GM12878 (cell line): ENCODE measurements around the gene SGMS1. TPM values are rescaled to one million over a fixed set of nuclear protein-coding genes. Genes with fewer than 3 reads are reported as not detected.

Experiments used
- ASH2L ChIP-seq: fragments of 300-600, 200-600 bp; sonication (generic); IDR thresholded peaks from 2 replicates; pipeline ENCODE4 v1.6.1; 2017; ENCODE audit warnings: low read depth, mild to moderate bottlenecking, borderline replicate concordance
- BACH1 ChIP-seq: fragments of 450-650 bp; IDR thresholded peaks from 2 replicates; pipeline ENCODE4 v1.6.1; 2017; ENCODE audit warnings: mild to moderate bottlenecking, borderline replicate concordance
- BCL11A ChIP-seq: IDR thresholded peaks from 2 replicates; pipeline ENCODE4 v1.6.1; 2011; ENCODE audit warnings: low read depth, low read length
- CEBPB ChIP-seq, 2 experiments: fragments of 150-350 bp in 1 of 2; IDR thresholded peaks; 2 replicates each; pipeline ENCODE4 v1.6.1; 2012 to 2014; ENCODE audit warnings: low read depth in 2 of 2, low read length in 2 of 2, borderline replicate concordance in 1 of 2, inconsistent platforms in 1 of 2
- DPF2 ChIP-seq: fragments of 450-650 bp; IDR thresholded peaks from 2 replicates; pipeline ENCODE4 v1.6.1; 2017; ENCODE audit warnings: mild to moderate bottlenecking
- E2F8 ChIP-seq: fragments of 450-650 bp; IDR thresholded peaks from 2 replicates; pipeline ENCODE4 v1.6.1; 2018; ENCODE audit warnings: mild to moderate bottlenecking, low read depth, moderate library complexity; ENCODE audit not compliant: partially characterized antibody
- FOXM1 ChIP-seq: IDR thresholded peaks from 2 replicates; pipeline ENCODE4 v1.6.1; 2012; ENCODE audit warnings: low read depth, mild to moderate bottlenecking, inconsistent platforms, low read length, moderate library complexity
- HDAC6 ChIP-seq: fragments of 200-600 bp; sonication (generic); IDR thresholded peaks from one replicate; pipeline ENCODE4 v1.8.0; 2017; ENCODE audit warnings: antibody characterized with exemption; ENCODE audit not compliant: unreplicated experiment
- HSF1 ChIP-seq: fragments of 150-350 bp; IDR thresholded peaks from 2 replicates; pipeline ENCODE4 v1.6.1; 2014; ENCODE audit warnings: mild to moderate bottlenecking, low read depth, low read length
- MTA3 ChIP-seq: IDR thresholded peaks from 2 replicates; pipeline ENCODE4 v1.6.1; 2012; ENCODE audit warnings: low read length, inconsistent platforms, borderline replicate concordance
- MYB ChIP-seq: fragments of 150-350 bp; IDR thresholded peaks from 2 replicates; pipeline ENCODE4 v1.6.1; 2014; ENCODE audit warnings: mild to moderate bottlenecking, low read depth, low read length, borderline replicate concordance
- NKRF ChIP-seq: fragments of 450-650 bp; conservative IDR thresholded peaks from 2 replicates; pipeline ENCODE4 v1.6.1; 2017; ENCODE audit warnings: mild to moderate bottlenecking, moderate library complexity
- PAX8 ChIP-seq: fragments of 450-650 bp; IDR thresholded peaks from 2 replicates; pipeline ENCODE4 v1.6.1; 2017; ENCODE audit warnings: mild to moderate bottlenecking, moderate library complexity
- PKNOX1 ChIP-seq: fragments of 450-650 bp; IDR thresholded peaks from 2 replicates; pipeline ENCODE4 v1.6.1; 2016; ENCODE audit warnings: mild to moderate bottlenecking
- SP1 ChIP-seq: IDR thresholded peaks from one replicate; pipeline ENCODE4 v1.6.1; 2011; ENCODE audit warnings: low read depth, low read length
- STAT1 ChIP-seq: fragments of 450-650 bp; conservative IDR thresholded peaks from 2 replicates; pipeline ENCODE4 v1.6.1; 2014; ENCODE audit warnings: antibody characterized with exemption, mild to moderate bottlenecking
- SUZ12 ChIP-seq: fragments of 200-600 bp; sonication (generic); IDR thresholded peaks from one replicate; pipeline ENCODE4 v1.6.1; 2018; ENCODE audit warnings: antibody characterized with exemption, mild to moderate bottlenecking; ENCODE audit not compliant: unreplicated experiment
- TCF3 ChIP-seq: IDR thresholded peaks from 2 replicates; pipeline ENCODE4 v1.6.1; 2012; ENCODE audit warnings: low read depth, mild to moderate bottlenecking, low read length, borderline replicate concordance; ENCODE audit not compliant: insufficient read depth
- ZBED1 ChIP-seq: IDR thresholded peaks from 2 replicates; pipeline ENCODE4 v1.6.1; 2016; ENCODE audit warnings: borderline replicate concordance
- ZBTB4 ChIP-seq: fragments of 450-650 bp; formaldehyde crosslinking; IDR thresholded peaks from 2 replicates; pipeline ENCODE4 v1.4.0; 2022; ENCODE audit warnings: mild to moderate bottlenecking, moderate library complexity
- ZNF274 ChIP-seq: IDR thresholded peaks from one replicate; pipeline ENCODE4 v1.8.0; 2011; ENCODE audit not compliant: insufficient read length, insufficient read depth
- polyA plus RNA-seq, 11 experiments: library from polyadenylated mRNA; depleted of rRNA in 4 of 11; unstranded in 6 of 11; stranded (reverse) in 5 of 11; fragments of >200 nt; fragmentation: Nextera tagmentation in 4 of 11; fragmentation: Illumina TruSeq in 1 of 11; extraction: Ambion mirVana in 4 of 11; extraction: Trizol in 1 of 11; gene quantifications; 1 replicate in 1 of 11; 2 replicates in 10 of 11; pipeline versions ENCODE4 v1.2.1 to v1.2.3, GENCODE V29; 2011 to 2016; ENCODE audit warnings: inconsistent platforms in 2 of 11, missing spikeins in 2 of 11, low read depth in 1 of 11
- total RNA-seq, 4 experiments: library from RNA; depleted of rRNA in 3 of 4; stranded (reverse); fragments of >200 nt in 3 of 4; fragmentation: Illumina TruSeq in 1 of 4; extraction: Trizol in 1 of 4; gene quantifications; 2 replicates each; pipeline versions ENCODE4 v1.2.1 to v1.2.3, GENCODE V29; 2013 to 2021

Gene SGMS1
- total and polyA plus RNA-seq, 10 of the 15 experiments (the other 5 are each of a cell fraction or from before 2014, with no cell fraction given) = 1.4 to 14.5 (median 4.9) TPM

DNA sequence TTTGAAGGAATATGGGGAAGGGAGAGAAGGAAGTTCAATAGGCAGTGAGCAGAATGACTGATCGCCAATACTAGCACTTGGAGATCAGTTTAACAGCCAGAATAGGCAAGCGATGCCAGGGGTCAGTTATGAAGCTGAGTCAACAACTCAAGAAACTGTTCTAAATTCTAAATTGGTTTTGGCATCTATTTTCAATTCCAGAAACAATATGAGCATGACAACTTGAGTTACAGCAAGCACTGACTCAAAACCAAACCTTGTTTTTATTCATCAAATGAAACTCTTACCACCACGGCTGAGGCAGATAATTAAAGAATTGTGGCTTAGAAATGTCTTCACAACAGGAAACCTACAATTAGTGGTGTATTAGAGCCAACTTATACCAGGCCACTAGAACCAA, 192.0 kb downstream of the SGMS1 start (continued):
- TF ChIP-seq E2F8 (no peak), ASH2L (no peak), ZBTB4 (CRISPR knock-in tag) (no peak), SUZ12 (no peak), SP1 (peak; percentile 55), HSF1 (no peak), TCF3 (peak; percentile 83; the same call in 1 of the 2 replicates), PKNOX1 (peak; percentile 85), PAX8 (no peak), FOXM1 (peak; percentile 100), BACH1 (peak; percentile 98), HDAC6 (no peak), ZBED1 (peak; percentile 99), DPF2 (peak; percentile 100), BCL11A (peak; percentile 100), MYB (0 out of 2 replicates have a peak, but pooled peaks have one; percentile 63), ZNF274 (no peak), NKRF (no peak), CEBPB (IDR thresholded peaks at IDR 0.05; ENCODE audit: borderline replicate concordance in 1 of 2, low read depth in 2 of 2, low read length in 2 of 2) (peak in 1 of 2 experiments; percentile 98; a peak in 2 of 4 replicates), MTA3 (peak; percentile 100), STAT1 (no peak)
